Measurements from ENCODE around the gene TKTL1. TPM values are rescaled to one million over a fixed set of nuclear protein-coding genes. Genes with fewer than 3 reads are reported as not detected.

Gene TKTL1
- total RNA-seq, 4 donors from 2014 or later, result 0.24 to 0.51 (median 0.34) TPM; not detected in 1

- H3K27me3 ChIP-seq, result no peaks in the 10 kb centered on the region
- no peak for DNase-seq (ENCODE audit: low spot score in 2 of 2)
- peak overlapping the region; percentile 67 for H3K4me3 ChIP-seq
- H3K4me1 ChIP-seq, result peaks cover 47% of the 10 kb centered on the region
- H3K27ac ChIP-seq, result peak overlapping the region; percentile 71
- no peaks in the 10 kb centered on the region for H3K9me3 ChIP-seq
- TF ChIP-seq POLR2A (IDR thresholded peaks at IDR 0.05) (no peak), EP300 (IDR thresholded peaks at IDR 0.05) (no peak), POLR2AphosphoS5 (IDR thresholded peaks at IDR 0.05) (no peak), CTCF (IDR thresholded peaks at IDR 0.05) (no peak)
- no peaks in the 10 kb centered on the region for H3K36me3 ChIP-seq
- WGBS, result 63% methylated on average over 10 of the region's 10 CpGs
Observed at GRCh38 chrX:154375156-154375504, 79.5 kb downstream of the TKTL1 start.

- DNase-seq (ENCODE audit: low spot score in 2 of 2), result no peak
- Histone ChIP-seq H3K4me3 (no peak overlapping the region), H3K27me3 (no peaks in the 10 kb centered on the region), H3K36me3 (no peaks in the 10 kb centered on the region), H3K9me3 (no peaks in the 10 kb centered on the region), H3K27ac (no peak overlapping the region), H3K4me1 (peaks cover 52% of the 10 kb centered on the region)
- TF ChIP-seq EP300 (IDR thresholded peaks at IDR 0.05) (no peak), CTCF (IDR thresholded peaks at IDR 0.05) (no peak), POLR2AphosphoS5 (IDR thresholded peaks at IDR 0.05) (no peak), POLR2A (IDR thresholded peaks at IDR 0.05) (no peak)
- 82% methylated on average over 3 of the region's 3 CpGs for WGBS
Observed at GRCh38 chrX:154376774-154377173, 81.2 kb downstream of the TKTL1 start.

GRCh38 chrX:154378059-154378798 lies 82.6 kb downstream of the TKTL1 start:
- Histone ChIP-seq H3K9me3 (no peaks in the 10 kb centered on the region), H3K4me1 (peaks cover 37% of the 10 kb centered on the region), H3K36me3 (no peaks in the 10 kb centered on the region), H3K27ac (peak overlapping the region; percentile 95), H3K27me3 (no peaks in the 10 kb centered on the region), H3K4me3 (peak overlapping the region; percentile 56)
- no peak for DNase-seq (ENCODE audit: low spot score in 2 of 2)
- WGBS, result 50% methylated on average over 23 of the region's 79 CpGs
- TF ChIP-seq CTCF (IDR thresholded peaks at IDR 0.05) (no peak), POLR2A (IDR thresholded peaks at IDR 0.05) (peak in 1 of 2 donors; percentile 65)

GRCh38 chrX:154378799-154379568 lies 83.4 kb downstream of the TKTL1 start, which contains the start of gene EMD:
EMD (plus strand) TSS chrX:154379295; CDS start chrX:154379485, 190 bp downstream.
- Histone ChIP-seq H3K4me1 (peaks cover 30% of the 10 kb centered on the region), H3K9me3 (no peaks in the 10 kb centered on the region), H3K27ac (peak within 1 kb of the TSS; percentile 97), H3K27me3 (no peaks in the 10 kb centered on the region), H3K4me3 (peak within 1 kb of the TSS; percentile 78), H3K36me3 (no peaks in the 10 kb centered on the region)
- peak; percentile 97 to 98 for DNase-seq (ENCODE audit: low spot score in 2 of 2)
- TF ChIP-seq POLR2A (IDR thresholded peaks at IDR 0.05) (peak; percentile 12 to 79), CTCF (IDR thresholded peaks at IDR 0.05) (no peak), POLR2AphosphoS5 (IDR thresholded peaks at IDR 0.05) (peak in 2 of 3 donors; percentile 24 to 66), EP300 (IDR thresholded peaks at IDR 0.05) (no peak)
- 46% methylated on average over 81 of the region's 103 CpGs for WGBS

- 48% methylated on average over 26 of the region's 38 CpGs for WGBS
- DNase-seq (ENCODE audit: low spot score in 2 of 2), result no peak
- H3K9me3 ChIP-seq, result no peaks in the 10 kb centered on the region
- TF ChIP-seq POLR2A (IDR thresholded peaks at IDR 0.05) (no peak), CTCF (IDR thresholded peaks at IDR 0.05) (no peak), EP300 (IDR thresholded peaks at IDR 0.05) (no peak), POLR2AphosphoS5 (IDR thresholded peaks at IDR 0.05) (no peak)
- no peaks in the 10 kb centered on the region for H3K27me3 ChIP-seq
- H3K27ac ChIP-seq, result peak overlapping the region; percentile 97
- H3K4me1 ChIP-seq, result peaks cover 24% of the 10 kb centered on the region
- peak overlapping the region; percentile 78 for H3K4me3 ChIP-seq
- H3K36me3 ChIP-seq, result no peaks in the 10 kb centered on the region
Observed at GRCh38 chrX:154379569-154379951, 84.0 kb downstream of the TKTL1 start.
